K562 (cell line): ENCODE data around the gene ARF1. TPM values are rescaled to one million over a fixed set of nuclear protein-coding genes. Genes with fewer than 3 reads are reported as not detected.

Source experiments
- CHD2 ChIP-seq: IDR thresholded peaks from 2 replicates; pipeline ENCODE4 v1.6.1; 2011; ENCODE audit warnings: low read depth, low read length
- E2F1 ChIP-seq: sonication (generic); formaldehyde crosslinking; IDR thresholded peaks from 2 replicates; pipeline ENCODE4 v1.8.1; 2023; ENCODE audit warnings: mild to moderate bottlenecking, missing genetic modification reagents, moderate library complexity
- GATAD2A ChIP-seq: fragments of 450-650 bp; IDR thresholded peaks from 2 replicates; pipeline ENCODE4 v1.6.1; 2017
- HLTF ChIP-seq: fragments of 450-650 bp; IDR thresholded peaks from 2 replicates; pipeline ENCODE4 v1.6.1; 2016
- HMGXB4 ChIP-seq: sonication (generic); formaldehyde crosslinking; IDR thresholded peaks from 2 replicates; pipeline ENCODE4 v1.8.1; 2023; ENCODE audit warnings: mild to moderate bottlenecking, missing genetic modification reagents
- HNRNPK ChIP-seq: fragments of 200-400 bp; formaldehyde crosslinking; IDR thresholded peaks from one replicate; pipeline ENCODE4 v1.6.1; 2018; ENCODE audit warnings: mild to moderate bottlenecking, low read depth, low read length; ENCODE audit not compliant: poor library complexity, severe bottlenecking
- KDM1A ChIP-seq, 2 experiments: fragments of 450-650 bp; IDR thresholded peaks; 2 replicates each; pipeline ENCODE4 v1.6.1; 2016; ENCODE audit warnings: mild to moderate bottlenecking in 2 of 2
- MCM7 ChIP-seq, 2 experiments: fragments of 450-650 bp; IDR thresholded peaks; 2 replicates each; pipeline ENCODE4 v1.6.1; 2016 to 2018
- MYBL2 ChIP-seq, 2 experiments: fragments of 450-650 bp in 1 of 2; sonication (generic) in 1 of 2; formaldehyde crosslinking in 1 of 2; IDR thresholded peaks; 2 replicates each; pipeline versions ENCODE4 v1.6.1 to v1.8.1; 2017 to 2022; ENCODE audit warnings: borderline replicate concordance in 1 of 2, inconsistent platforms in 1 of 2, low read depth in 1 of 2, mild to moderate bottlenecking in 1 of 2, missing genetic modification reagents in 1 of 2, moderate library complexity in 1 of 2
- NR4A1 ChIP-seq, 2 experiments: fragments of 250-450 bp in 1 of 2; fragments of 450-650 bp in 1 of 2; sonication (Bioruptor Pico) in 1 of 2; IDR thresholded peaks; 2 replicates each; pipeline versions ENCODE4 v1.4.0 to v1.6.1; 2016 to 2020; ENCODE audit warnings: mild to moderate bottlenecking in 2 of 2, missing compliant biosample characterization in 1 of 2, missing genetic modification characterization in 1 of 2, moderate library complexity in 1 of 2
- PCBP1 ChIP-seq: fragments of 200-400 bp; formaldehyde crosslinking; IDR thresholded peaks from 2 replicates; pipeline ENCODE4 v1.6.1; 2018; ENCODE audit warnings: mild to moderate bottlenecking, low read depth, low read length; ENCODE audit not compliant: poor library complexity, severe bottlenecking
- RBFOX2 ChIP-seq: fragments of 200-400 bp; formaldehyde crosslinking; IDR thresholded peaks from 2 replicates; pipeline ENCODE4 v1.6.1; 2017; ENCODE audit warnings: low read depth, mild to moderate bottlenecking, low read length, moderate library complexity
- SIX5 ChIP-seq, 2 experiments: IDR thresholded peaks; 2 replicates each; pipeline ENCODE4 v1.6.1; 2011; ENCODE audit warnings: low read length in 2 of 2, borderline replicate concordance in 1 of 2, low read depth in 1 of 2, mild to moderate bottlenecking in 1 of 2, moderate library complexity in 1 of 2; ENCODE audit not compliant: insufficient read depth in 1 of 2
- SREBF1 ChIP-seq: fragments of 150-350 bp; IDR thresholded peaks from 2 replicates; pipeline ENCODE4 v1.6.1; 2014; ENCODE audit warnings: antibody characterized with exemption, low read depth, low read length, borderline replicate concordance
- STAG1 ChIP-seq: sonication (generic); formaldehyde crosslinking; IDR thresholded peaks from 2 replicates; pipeline ENCODE4 v1.5.0; 2020; ENCODE audit warnings: missing genetic modification reagents, borderline replicate concordance
- TBP ChIP-seq: optimal IDR thresholded peaks from 2 replicates; pipeline ENCODE3; 2011; ENCODE audit warnings: low read depth, low read length, improper control_type of control experiment
- TFAP4 ChIP-seq: sonication (generic); formaldehyde crosslinking; IDR thresholded peaks from 2 replicates; pipeline ENCODE4 v1.8.0; 2022; ENCODE audit warnings: missing genetic modification reagents, mild to moderate bottlenecking, moderate library complexity, borderline replicate concordance
- USF1 ChIP-seq: sonication (generic); formaldehyde crosslinking; IDR thresholded peaks from 2 replicates; pipeline ENCODE4 v1.9.0; 2022; ENCODE audit warnings: mild to moderate bottlenecking, missing genetic modification reagents
- ZFX ChIP-seq: sonication (generic); formaldehyde crosslinking; IDR thresholded peaks from 2 replicates; pipeline ENCODE4 v1.8.0; 2022; ENCODE audit warnings: mild to moderate bottlenecking, missing genetic modification reagents, moderate library complexity
- ZNF24 ChIP-seq: fragments of 450-650 bp; IDR thresholded peaks from 2 replicates; pipeline ENCODE4 v1.6.1; 2016
- ZNF830 ChIP-seq: fragments of 250-450 bp; sonication (Bioruptor Pico); IDR thresholded peaks from 2 replicates; pipeline ENCODE4 v1.5.0; 2021; ENCODE audit warnings: mild to moderate bottlenecking
- polyA plus RNA-seq, 8 experiments: library from polyadenylated mRNA; depleted of rRNA in 4 of 8; stranded (reverse) in 5 of 8; unstranded in 3 of 8; fragments of >200 nt; fragmentation: Nextera tagmentation in 2 of 8; fragmentation: Illumina TruSeq in 1 of 8; extraction: Ambion mirVana in 2 of 8; extraction: Trizol in 1 of 8; gene quantifications; 2 replicates each; pipeline versions ENCODE4 v1.2.1 to v1.2.3, GENCODE V29; 2011 to 2014; ENCODE audit warnings: inconsistent platforms in 1 of 8, missing spikeins in 1 of 8
- total RNA-seq, 7 experiments: library from RNA; depleted of rRNA in 6 of 7; stranded (reverse); fragments of >200 nt in 6 of 7; fragmentation: Illumina TruSeq in 2 of 7; extraction: Trizol in 2 of 7; gene quantifications; 2 replicates each; pipeline versions ENCODE4 v1.2.1 to v1.2.3, GENCODE V29; 2011 to 2021; ENCODE audit warnings: low replicate concordance in 1 of 7
- TF ChIP-seq, protein P1 (sequence below): sonication (generic); formaldehyde crosslinking; IDR thresholded peaks from 2 replicates; pipeline ENCODE4 v1.9.0; 2022; ENCODE audit warnings: mild to moderate bottlenecking, missing genetic modification reagents

ARF1 gene
- total and polyA plus RNA-seq, 9 of the 15 experiments (the other 6 are each of a cell fraction or from before 2014, with no cell fraction given) = 69.8 to 593 (median 325) TPM

DNA sequence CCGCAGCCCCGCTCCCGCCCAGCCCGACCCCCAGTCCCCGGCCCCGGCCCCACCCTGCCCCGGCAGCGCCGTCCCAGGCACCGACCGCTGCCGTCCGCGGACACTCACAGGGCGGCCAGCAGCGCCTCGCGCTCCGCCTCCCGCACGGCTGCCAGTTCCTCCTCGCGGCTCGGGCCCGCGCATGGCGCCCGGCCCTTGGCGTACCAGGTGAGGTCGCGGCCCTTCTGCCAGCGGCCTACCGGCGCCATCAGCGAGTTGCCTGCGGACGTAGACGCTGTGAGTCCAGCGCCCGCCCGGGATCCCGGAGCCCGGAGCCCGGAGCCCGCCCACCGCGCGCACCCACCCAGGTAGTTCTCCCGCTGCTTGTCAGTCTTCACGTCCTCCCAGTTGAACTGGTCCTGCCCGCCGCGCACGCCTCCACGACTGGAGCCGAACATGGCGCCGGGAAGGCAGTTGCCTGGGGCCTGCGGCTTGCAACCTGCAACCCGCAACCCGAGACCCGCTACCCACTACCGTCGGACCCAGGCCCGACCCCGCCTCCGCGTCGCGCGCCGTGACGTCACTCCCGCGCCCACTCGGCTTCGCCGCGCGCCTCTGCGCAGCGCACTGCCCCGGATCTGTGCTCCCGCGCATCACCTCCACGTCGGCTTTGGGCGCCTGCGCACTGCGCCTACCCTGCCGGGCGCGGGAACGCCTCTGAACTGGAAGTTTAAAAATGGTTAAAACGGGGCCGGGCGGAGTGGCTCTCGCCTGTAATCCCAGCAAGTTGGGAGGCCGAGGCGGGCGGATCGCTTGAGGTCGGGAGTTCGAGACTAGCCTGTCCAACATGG lies 20.5 kb downstream of the ARF1 start, which contains the start of gene C1orf35 (continued):
- TF ChIP-seq, protein P1, sequence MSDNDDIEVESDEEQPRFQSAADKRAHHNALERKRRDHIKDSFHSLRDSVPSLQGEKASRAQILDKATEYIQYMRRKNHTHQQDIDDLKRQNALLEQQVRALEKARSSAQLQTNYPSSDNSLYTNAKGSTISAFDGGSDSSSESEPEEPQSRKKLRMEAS = peak; percentile 92
- TF ChIP-seq SIX5 (IDR thresholded peaks at IDR 0.05; ENCODE audit: borderline replicate concordance in 1 of 2, insufficient read depth in 1 of 2, low read depth in 1 of 2, low read length in 2 of 2) (peak in 1 of 2 experiments; percentile 31; a peak in 1 of 4 replicates), ZNF830 (CRISPR knock-in tag) (0 out of 2 replicates have a peak, but pooled peaks have one; percentile 80), PCBP1 (peak; percentile 71), SREBF1 (no peak), ZNF24 (no peak), ZFX (peak; percentile 96), E2F1 (peak; percentile 99), RBFOX2 (peak; percentile 86), CHD2 (0 out of 2 replicates have a peak, but pooled peaks have one; percentile 3), HNRNPK (no peak), KDM1A (IDR thresholded peaks at IDR 0.05) (no peak), NR4A1 (CRISPR knock-in tag; IDR thresholded peaks at IDR 0.05) (0 out of 2 replicates have a peak, but pooled peaks have one; percentile 29), NR4A1 (tag; IDR thresholded peaks at IDR 0.05) (0 out of 2 replicates have a peak, but pooled peaks have one; percentile 7), MCM7 (IDR thresholded peaks at IDR 0.05) (no peak), GATAD2A (0 out of 2 replicates have a peak, but pooled peaks have one; percentile 34), HMGXB4 (CRISPR knock-in tag) (peak; percentile 79; the same call in 1 of the 2 replicates), HLTF (peak; percentile 71; the same call in 1 of the 2 replicates), MYBL2 (IDR thresholded peaks at IDR 0.05; ENCODE audit: low read depth) (peak; percentile 68; the same call in 1 of the 2 replicates), MYBL2 (CRISPR knock-in tag; IDR thresholded peaks at IDR 0.05; ENCODE audit: borderline replicate concordance) (no peak), TBP (peak; percentile 83), STAG1 (peak; percentile 40; the same call in 1 of the 2 replicates), USF1 (peak; percentile 43; the same call in 1 of the 2 replicates), TFAP4 (CRISPR knock-in tag) (peak; percentile 75)
